Adrenal gland (tissue), 12 donors: Measurements from ENCODE around the gene ERVMER34-1. TPM values are rescaled to one million over a fixed set of nuclear protein-coding genes. Genes with fewer than 3 reads are reported as not detected.

ENCODE experiments used
- DNase-seq, 7 donors: peaks; one replicate each; pipeline ENCODE4 v3.0.0-alpha.2; 2019 to 2020
- H3K27ac ChIP-seq, 5 donors: fragments of 200-600 bp; sonication (generic) in 4 of 5; 1 replicate in 3 of 5; 2 replicates in 2 of 5; pipeline versions ENCODE4 v1.5.1 to v1.8.0; 2016 to 2020; ENCODE audit warnings: mild to moderate bottlenecking in 1 of 5
- H3K27me3 ChIP-seq: fragments of 200-600 bp; 2 replicates; pipeline ENCODE4 v1.8.0; 2021
- H3K36me3 ChIP-seq, 2 donors: fragments of 200-600 bp; replicated peaks in 1 of 2; 1 replicate in 1 of 2; 2 replicates in 1 of 2; pipeline versions ENCODE4 v1.5.1 to v1.8.0; 2018 to 2022
- H3K4me1 ChIP-seq, 2 donors: fragments of 200-600 bp; replicated peaks in 1 of 2; 1 replicate in 1 of 2; 2 replicates in 1 of 2; pipeline versions ENCODE4 v1.5.1 to v1.8.0; 2018 to 2021
- H3K4me3 ChIP-seq, 4 donors: fragments of 200-600 bp; sonication (generic) in 3 of 4; one replicate each; pipeline ENCODE4 v1.5.1; 2016 to 2018
- H3K9me3 ChIP-seq, 3 donors: fragments of 200-600 bp; sonication (generic) in 1 of 3; replicated peaks in 1 of 3; 1 replicate in 2 of 3; 2 replicates in 1 of 3; pipeline versions ENCODE4 v1.5.1 to v1.8.0; 2016 to 2021
- POLR2A ChIP-seq, 2 donors: fragments of 450-650 bp; IDR thresholded peaks; one replicate each; pipeline ENCODE4 v1.6.1; 2017; ENCODE audit warnings: antibody characterized with exemption in 2 of 2, mild to moderate bottlenecking in 2 of 2, moderate library complexity in 1 of 2
- WGBS, 4 donors: extraction: QIAGEN DNeasy Blood & Tissue Kit in 2 of 4; methylation state at CpG; one replicate each; pipeline versions ENCODE4 v1.1.5 to v1.1.7; 2013 to 2017; 5-methylcytosine and 5-hydroxymethylcytosine counted together
- intact Hi-C, 2 donors: fragments of 100-400 bp; cut with DNase I; formaldehyde crosslinking; loops; one replicate each; pipeline versions ENCODE4 v1.14.1 to v1.15.0; 2022 to 2023
- polyA plus RNA-seq, 3 donors: library from polyadenylated mRNA; stranded (reverse); fragments of 200-250 nt in 2 of 3; fragments of 350-450 nt in 1 of 3; fragmentation: Illumina TruSeq in 1 of 3; extraction: RNeasy Lipid Tissue Mini Kit (QIAGEN cat#74804) in 1 of 3; gene quantifications; one replicate each; pipeline ENCODE4 v1.2.3, GENCODE V29; 2013 to 2014
- total RNA-seq, 9 donors: library from RNA; depleted of rRNA in 4 of 9; stranded (reverse); fragments of >200 nt in 4 of 9; fragments of 120-200 nt in 1 of 9; fragmentation: NEBNext Ultra II Directional in 1 of 9; extraction: Animal tissue kit (Norgen Biotek cat#: 25700) in 1 of 9; gene quantifications; one replicate each; pipeline versions ENCODE4 v1.1.0 to v1.2.4, GENCODE V29; 2013 to 2023
- TF ChIP-seq, protein P1 (sequence below), 6 experiments: fragments of 450-650 bp in 4 of 6; fragments of 200-600 bp in 2 of 6; sonication (generic) in 1 of 6; IDR thresholded peaks; 1 replicate in 5 of 6; 2 replicates in 1 of 6; pipeline versions ENCODE4 v1.5.1 to v1.8.0; 2016 to 2021; ENCODE audit warnings: antibody characterized with exemption in 6 of 6, mild to moderate bottlenecking in 2 of 6, moderate library complexity in 1 of 6
- donor health status: healthy with polysubstance abuse.
- donor health status: Bipolar disorder and iron deficiency.
- donor health status: DM: yes; HTN: yes; CAD: no.
- donor health status: DM: no; HTN: no; CAD: no.
- donor health status: DM: no; HTN: no; CAD: no.
- donor health status: DM: yes; HTN: yes; CAD: no.

The ERVMER34-1 gene
- total and polyA plus RNA-seq, 12 donors = 0.28 to 2.1 (median 0.97) TPM

DNA sequence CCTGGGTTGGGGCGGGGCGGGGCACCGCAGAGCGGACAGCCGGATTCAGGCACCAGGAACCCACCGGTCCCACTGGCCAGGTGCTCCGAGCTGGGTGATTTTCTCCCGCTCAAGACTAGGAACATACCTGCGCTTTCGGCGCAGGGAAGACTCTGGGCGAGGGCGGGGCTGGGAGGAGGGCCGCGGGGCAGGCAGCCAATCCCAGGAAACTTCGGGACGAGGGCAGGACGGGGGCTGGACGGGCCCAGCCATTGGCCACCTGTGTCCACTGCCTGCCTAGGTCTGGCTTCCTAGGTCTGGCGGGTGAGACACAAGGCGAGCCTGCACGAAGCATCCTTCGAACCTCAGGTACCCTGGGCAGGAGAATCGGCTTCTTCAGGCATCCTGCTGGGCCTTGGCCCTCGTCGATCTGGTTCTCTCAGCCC lies 274 bp upstream of the ERVMER34-1 start:
- peak; percentile 70 to 82 (median 74) for DNase-seq
- TF ChIP-seq, protein P1, sequence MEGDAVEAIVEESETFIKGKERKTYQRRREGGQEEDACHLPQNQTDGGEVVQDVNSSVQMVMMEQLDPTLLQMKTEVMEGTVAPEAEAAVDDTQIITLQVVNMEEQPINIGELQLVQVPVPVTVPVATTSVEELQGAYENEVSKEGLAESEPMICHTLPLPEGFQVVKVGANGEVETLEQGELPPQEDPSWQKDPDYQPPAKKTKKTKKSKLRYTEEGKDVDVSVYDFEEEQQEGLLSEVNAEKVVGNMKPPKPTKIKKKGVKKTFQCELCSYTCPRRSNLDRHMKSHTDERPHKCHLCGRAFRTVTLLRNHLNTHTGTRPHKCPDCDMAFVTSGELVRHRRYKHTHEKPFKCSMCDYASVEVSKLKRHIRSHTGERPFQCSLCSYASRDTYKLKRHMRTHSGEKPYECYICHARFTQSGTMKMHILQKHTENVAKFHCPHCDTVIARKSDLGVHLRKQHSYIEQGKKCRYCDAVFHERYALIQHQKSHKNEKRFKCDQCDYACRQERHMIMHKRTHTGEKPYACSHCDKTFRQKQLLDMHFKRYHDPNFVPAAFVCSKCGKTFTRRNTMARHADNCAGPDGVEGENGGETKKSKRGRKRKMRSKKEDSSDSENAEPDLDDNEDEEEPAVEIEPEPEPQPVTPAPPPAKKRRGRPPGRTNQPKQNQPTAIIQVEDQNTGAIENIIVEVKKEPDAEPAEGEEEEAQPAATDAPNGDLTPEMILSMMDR (IDR thresholded peaks at IDR 0.05) = no peak
- no peak for TF ChIP-seq POLR2A (IDR thresholded peaks at IDR 0.05)
- H3K4me3 ChIP-seq = peak overlapping the region in 3 of 4 donors; percentile 7 to 80 (median 14)
- H3K36me3 ChIP-seq = no peaks in the 10 kb centered on the region
- peaks cover 4 to 10% of the 10 kb centered on the region in 2 donors for H3K4me1 ChIP-seq
- intact Hi-C loops = no loop called here
- 5 to 38% (median 9%) methylated on average over 2 to 26 of the region's 26 CpGs for WGBS, 4 donors
- H3K9me3 ChIP-seq = no peaks in the 10 kb centered on the region
- no peaks in the 10 kb centered on the region for H3K27me3 ChIP-seq
- H3K27ac ChIP-seq = peak overlapping the region in 1 of 5 donors; percentile 13

DNA sequence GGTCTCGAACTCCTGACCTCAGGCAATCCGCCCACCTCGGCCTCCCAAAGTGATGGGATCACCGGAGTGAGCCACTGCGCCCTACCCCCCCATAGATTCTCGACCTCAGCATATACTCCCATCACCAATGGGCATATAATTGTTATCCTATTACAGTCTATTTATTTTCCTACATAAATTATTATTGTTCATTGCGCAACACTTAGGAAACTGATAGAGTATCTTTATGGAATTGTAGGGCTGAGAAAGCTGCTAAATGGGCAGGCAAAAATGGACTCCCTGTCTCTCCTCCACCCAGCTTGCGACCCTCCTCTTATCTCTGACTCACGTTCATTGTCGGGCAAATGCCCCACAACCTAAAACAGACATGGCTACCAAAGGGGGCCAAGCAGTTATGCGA lies 1.0 kb downstream of the ERVMER34-1 start:
- H3K36me3 ChIP-seq = no peaks in the 10 kb centered on the region
- no peak for DNase-seq
- intact Hi-C loops = no loop called here
- no peaks in the 10 kb centered on the region for H3K9me3 ChIP-seq
- no peak for TF ChIP-seq POLR2A (IDR thresholded peaks at IDR 0.05)
- TF ChIP-seq, protein P1 (IDR thresholded peaks at IDR 0.05) = no peak
- WGBS, 4 donors = 87 to 94% (median 92%) methylated on average over 11 of the region's 11 CpGs
- H3K4me1 ChIP-seq = peaks cover 4 to 10% of the 10 kb centered on the region in 2 donors
- H3K27me3 ChIP-seq = no peaks in the 10 kb centered on the region
- no peak overlapping the region for H3K27ac ChIP-seq
- H3K4me3 ChIP-seq = no peak overlapping the region

DNA sequence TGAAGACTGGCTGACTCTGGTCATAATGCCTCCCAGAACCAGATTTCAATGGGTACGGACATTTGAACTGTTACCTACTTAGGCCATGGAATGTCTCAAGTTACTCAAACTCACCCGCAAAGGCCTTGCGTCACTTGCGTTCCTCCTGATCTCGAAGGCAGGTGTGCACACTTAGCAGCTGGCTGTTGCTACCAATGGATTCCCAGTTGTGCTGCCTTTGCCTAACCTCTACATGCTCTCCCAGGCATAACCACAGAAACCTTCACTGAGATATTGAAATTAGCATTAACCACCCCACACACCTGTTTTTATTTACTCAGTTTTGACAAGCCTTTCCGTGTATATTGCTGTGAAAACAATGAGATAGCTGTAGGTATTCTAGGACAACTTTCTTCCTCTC lies 2.8 kb downstream of the ERVMER34-1 start:
- WGBS, 4 donors = 98 to 100% (median 98%) methylated on average over 6 of the region's 6 CpGs
- H3K27me3 ChIP-seq = no peaks in the 10 kb centered on the region
- H3K9me3 ChIP-seq = no peaks in the 10 kb centered on the region
- TF ChIP-seq, protein P1 (IDR thresholded peaks at IDR 0.05) = no peak
- no peak for TF ChIP-seq POLR2A (IDR thresholded peaks at IDR 0.05)
- intact Hi-C loops = no loop called here
- H3K4me3 ChIP-seq = no peak overlapping the region
- peaks cover 4 to 10% of the 10 kb centered on the region in 2 donors for H3K4me1 ChIP-seq
- DNase-seq = no peak
- H3K27ac ChIP-seq = no peak overlapping the region
- H3K36me3 ChIP-seq = no peaks in the 10 kb centered on the region

DNA sequence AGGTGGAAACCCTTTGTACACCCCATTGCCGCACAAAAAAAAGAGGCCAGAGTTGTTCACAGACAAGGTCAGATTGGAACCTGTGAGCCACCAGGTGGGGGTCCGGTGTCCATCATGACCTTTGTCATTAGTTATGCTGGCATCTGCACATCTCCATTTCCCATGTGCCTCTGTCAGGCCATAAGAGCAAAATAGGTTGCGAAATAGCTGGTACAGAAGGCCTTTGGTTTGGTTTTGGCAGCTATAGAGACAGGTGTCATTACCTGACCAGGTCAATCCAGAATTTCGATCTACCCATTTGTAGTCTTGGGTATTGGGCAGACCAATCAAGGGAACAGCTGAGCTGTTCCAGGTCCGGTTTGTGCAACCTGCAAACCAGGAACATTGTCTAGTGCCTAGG lies 6.6 kb downstream of the ERVMER34-1 start:
- H3K36me3 ChIP-seq = no peaks in the 10 kb centered on the region
- no peaks in the 10 kb centered on the region for H3K9me3 ChIP-seq
- H3K27ac ChIP-seq = no peak overlapping the region
- WGBS, 4 donors = 89 to 97% (median 95%) methylated on average over 5 of the region's 5 CpGs
- H3K4me1 ChIP-seq = no peaks in the 10 kb centered on the region
- H3K4me3 ChIP-seq = no peak overlapping the region
- intact Hi-C loops = no loop called here
- no peaks in the 10 kb centered on the region for H3K27me3 ChIP-seq
- DNase-seq = no peak
- TF ChIP-seq, protein P1 (IDR thresholded peaks at IDR 0.05) = no peak
- TF ChIP-seq POLR2A (IDR thresholded peaks at IDR 0.05) = no peak
